ENCODE measurements around the gene DIS3L2. TPM values are rescaled to one million over a fixed set of nuclear protein-coding genes. Genes with fewer than 3 reads are reported as not detected.

DIS3L2 gene
- total RNA-seq, 1 experiment from 2014 or later: 39.1 TPM

DNA sequence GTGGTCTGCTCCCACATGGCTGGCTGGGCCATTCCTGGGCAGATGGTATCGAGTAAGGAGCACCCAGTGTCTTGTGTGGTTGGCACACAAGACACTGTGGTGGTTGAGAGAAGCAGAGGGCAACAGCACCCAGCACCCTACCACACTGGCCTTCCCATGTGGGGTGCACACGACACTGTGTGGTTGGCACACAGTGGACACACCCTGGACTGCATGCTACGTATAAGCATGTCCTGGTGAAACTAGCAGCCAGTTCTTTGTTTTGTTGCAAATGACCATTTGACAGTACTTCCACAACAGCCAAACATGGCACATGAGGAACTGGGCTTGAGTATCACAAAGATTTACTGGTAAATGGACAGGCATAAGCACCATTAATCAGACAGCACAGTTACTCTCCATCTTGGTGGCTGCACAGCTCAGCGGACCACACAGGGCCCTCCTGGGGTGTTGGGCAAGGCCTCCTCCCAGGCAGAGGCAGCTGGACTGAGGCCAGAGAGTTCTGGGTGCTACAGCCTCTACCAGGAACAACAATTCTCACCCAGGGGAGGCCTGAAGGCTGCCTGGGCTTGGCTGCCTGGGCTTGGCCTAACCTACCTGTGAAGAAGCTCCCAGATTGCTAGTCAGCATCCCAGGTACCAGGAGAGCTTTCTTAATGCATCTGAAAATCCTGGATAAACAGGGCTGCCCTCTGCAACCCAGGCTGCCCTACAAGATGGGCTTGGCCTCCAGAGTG lies 357.7 kb downstream of the DIS3L2 start:
- POLR2A ChIA-PET (ENCODE audit: unreplicated experiment): no interaction called here
- H3K79me2 ChIP-seq (ENCODE audit: low read depth): no peaks in the 10 kb centered on the region
- H3K27ac ChIP-seq: no peak overlapping the region
- intact Hi-C loops (cut with micrococcal nuclease; ENCODE audit: unreplicated experiment): no loop called here
- H3F3A ChIP-seq (ENCODE audit: insufficient read depth, low read depth): no peaks in the 10 kb centered on the region
- H3K9me3 ChIP-seq (ENCODE audit: insufficient read depth, low read depth): no peaks in the 10 kb centered on the region
- H3K9me2 ChIP-seq (ENCODE audit: insufficient read depth): no peaks in the 10 kb centered on the region
- H3K4me3 ChIP-seq: no peak overlapping the region
- no peaks in the 10 kb centered on the region for H4K20me1 ChIP-seq (ENCODE audit: insufficient read depth)
- H3K36me3 ChIP-seq (ENCODE audit: low read depth): no peaks in the 10 kb centered on the region
- no peak overlapping the region for H3K4me2 ChIP-seq
- H3K27me3 ChIP-seq (ENCODE audit: insufficient read depth, low read depth): no peaks in the 10 kb centered on the region
- no peak for DNase-seq
- no peak for TF ChIP-seq EZH2 (IDR thresholded peaks at IDR 0.05; ENCODE audit: low read depth)
- H2AFZ ChIP-seq: no peak overlapping the region
- CTCF ChIA-PET: no interaction called here
- BruUV-seq (replicated peaks): no TSS peak
- no peaks in the 10 kb centered on the region for H3K4me1 ChIP-seq (replicated peaks; ENCODE audit: insufficient read depth)

DNA sequence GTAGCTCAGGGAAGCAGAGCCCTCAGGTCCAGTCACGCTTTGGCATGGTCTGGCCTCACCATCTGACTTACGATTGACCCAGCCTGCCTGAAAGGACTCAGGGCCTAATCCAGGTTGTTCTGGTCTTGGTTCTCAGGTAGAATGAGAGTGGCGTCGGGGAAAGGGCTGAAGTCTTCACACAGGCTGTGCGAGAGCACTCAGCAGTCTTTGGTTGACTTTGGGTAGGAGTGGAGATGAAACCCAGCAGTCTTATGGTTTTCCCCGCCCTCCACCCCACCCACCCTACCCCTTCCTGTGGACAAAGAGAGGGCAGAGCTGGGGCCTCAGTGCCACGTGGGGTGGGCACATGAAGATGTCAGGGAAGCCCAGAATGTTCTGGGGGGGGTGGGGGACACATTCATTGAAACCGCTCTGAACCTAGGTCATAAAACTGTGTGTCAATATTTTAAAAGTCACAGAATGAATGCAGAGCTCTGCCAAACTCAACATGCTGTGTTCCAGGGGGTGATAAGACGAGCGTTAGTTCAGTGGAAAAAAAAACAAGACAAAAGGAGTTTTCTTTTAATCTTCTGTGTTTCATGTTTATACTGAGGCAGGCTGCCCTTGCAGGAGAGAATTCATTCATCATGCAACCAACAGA lies 358.4 kb downstream of the DIS3L2 start:
- Histone ChIP-seq H3K36me3 (ENCODE audit: low read depth) (no peaks in the 10 kb centered on the region), H3K79me2 (ENCODE audit: low read depth) (no peaks in the 10 kb centered on the region), H3K4me2 (no peak overlapping the region), H3K27ac (no peak overlapping the region), H3K4me3 (no peak overlapping the region), H3K9me2 (ENCODE audit: insufficient read depth) (no peaks in the 10 kb centered on the region), H3K27me3 (ENCODE audit: insufficient read depth, low read depth) (no peaks in the 10 kb centered on the region), H3F3A (ENCODE audit: insufficient read depth, low read depth) (peaks cover 4% of the 10 kb centered on the region; the same call in 1 of the 2 replicates), H3K4me1 (replicated peaks; ENCODE audit: insufficient read depth) (no peaks in the 10 kb centered on the region), H3K9me3 (ENCODE audit: insufficient read depth, low read depth) (no peaks in the 10 kb centered on the region), H4K20me1 (ENCODE audit: insufficient read depth) (no peaks in the 10 kb centered on the region), H2AFZ (no peak overlapping the region)
- POLR2A ChIA-PET (ENCODE audit: unreplicated experiment): no interaction called here
- TF ChIP-seq EZH2 (IDR thresholded peaks at IDR 0.05; ENCODE audit: low read depth): no peak
- TF ChIP-seq, protein P1, sequence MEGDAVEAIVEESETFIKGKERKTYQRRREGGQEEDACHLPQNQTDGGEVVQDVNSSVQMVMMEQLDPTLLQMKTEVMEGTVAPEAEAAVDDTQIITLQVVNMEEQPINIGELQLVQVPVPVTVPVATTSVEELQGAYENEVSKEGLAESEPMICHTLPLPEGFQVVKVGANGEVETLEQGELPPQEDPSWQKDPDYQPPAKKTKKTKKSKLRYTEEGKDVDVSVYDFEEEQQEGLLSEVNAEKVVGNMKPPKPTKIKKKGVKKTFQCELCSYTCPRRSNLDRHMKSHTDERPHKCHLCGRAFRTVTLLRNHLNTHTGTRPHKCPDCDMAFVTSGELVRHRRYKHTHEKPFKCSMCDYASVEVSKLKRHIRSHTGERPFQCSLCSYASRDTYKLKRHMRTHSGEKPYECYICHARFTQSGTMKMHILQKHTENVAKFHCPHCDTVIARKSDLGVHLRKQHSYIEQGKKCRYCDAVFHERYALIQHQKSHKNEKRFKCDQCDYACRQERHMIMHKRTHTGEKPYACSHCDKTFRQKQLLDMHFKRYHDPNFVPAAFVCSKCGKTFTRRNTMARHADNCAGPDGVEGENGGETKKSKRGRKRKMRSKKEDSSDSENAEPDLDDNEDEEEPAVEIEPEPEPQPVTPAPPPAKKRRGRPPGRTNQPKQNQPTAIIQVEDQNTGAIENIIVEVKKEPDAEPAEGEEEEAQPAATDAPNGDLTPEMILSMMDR (conservative IDR thresholded peaks at IDR 0.05): no peak
- no peak for DNase-seq
- CTCF ChIA-PET: no interaction called here
- intact Hi-C loops (cut with micrococcal nuclease; ENCODE audit: unreplicated experiment): loop anchor here (10.0 kb wide), 1 partner anchor 205 kb away; the partner anchor contains the start of genes CHRND and PRSS56
- BruUV-seq (replicated peaks): no TSS peak

DNA sequence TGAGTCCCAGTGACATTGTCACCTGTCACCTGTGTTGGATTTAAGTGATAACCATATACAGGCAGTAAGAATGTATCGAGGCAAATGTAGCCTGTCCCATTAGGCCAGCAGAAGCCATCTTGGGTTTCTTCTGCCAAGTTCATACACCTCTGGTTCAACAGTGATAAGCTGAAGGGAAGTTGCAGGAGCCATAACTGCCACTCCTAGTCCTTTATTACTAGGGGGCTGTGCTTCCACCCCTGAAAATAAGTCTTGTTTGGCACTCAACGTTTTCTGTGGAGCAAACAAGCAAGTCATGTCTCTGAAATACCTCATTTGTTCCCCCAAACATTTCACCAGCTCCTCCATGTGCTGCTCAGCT lies 358.9 kb downstream of the DIS3L2 start:
- intact Hi-C loops (cut with micrococcal nuclease; ENCODE audit: unreplicated experiment): loop anchor here (10.0 kb wide), 1 partner anchor 204 kb away; the partner anchor contains the start of genes CHRND and PRSS56
- no TSS peak for BruUV-seq (replicated peaks)
- POLR2A ChIA-PET (ENCODE audit: unreplicated experiment): no interaction called here
- Histone ChIP-seq H3K36me3 (ENCODE audit: low read depth) (no peaks in the 10 kb centered on the region), H3K27me3 (ENCODE audit: insufficient read depth, low read depth) (no peaks in the 10 kb centered on the region), H3K79me2 (ENCODE audit: low read depth) (no peaks in the 10 kb centered on the region), H3K9me2 (ENCODE audit: insufficient read depth) (no peaks in the 10 kb centered on the region), H4K20me1 (ENCODE audit: insufficient read depth) (no peaks in the 10 kb centered on the region), H2AFZ (no peak overlapping the region), H3K9me3 (ENCODE audit: insufficient read depth, low read depth) (no peaks in the 10 kb centered on the region), H3F3A (ENCODE audit: insufficient read depth, low read depth) (peaks cover 4% of the 10 kb centered on the region; the same call in 1 of the 2 replicates), H3K27ac (no peak overlapping the region), H3K4me1 (replicated peaks; ENCODE audit: insufficient read depth) (no peaks in the 10 kb centered on the region), H3K4me2 (no peak overlapping the region), H3K4me3 (no peak overlapping the region)
- TF ChIP-seq EZH2 (IDR thresholded peaks at IDR 0.05; ENCODE audit: low read depth): no peak
- TF ChIP-seq, protein P1 (conservative IDR thresholded peaks at IDR 0.05): no peak
- CTCF ChIA-PET: no interaction called here
- DNase-seq: no peak
